HCT116 (cell line): Measurements from ENCODE around the gene LY86. TPM values are rescaled to one million over a fixed set of nuclear protein-coding genes. Genes with fewer than 3 reads are reported as not detected.

Source experiments
- ATAC-seq: fragments of 200-7000 bp; cut with Tn5 transposase; 2 replicates; pipeline ENCODE4 v1.9.1; 2020; ENCODE audit warnings: mild to moderate bottlenecking, moderate library complexity
- BruUV-seq: library from RNA; stranded (reverse); fragments of 400-500 nt; replicated peaks from 2 replicates; lab custom pipeline; 2021; lab: Mats Ljungman, UMichigan
- CTCF ChIA-PET: fragments of 300-600 bp; sonication (Branson Sonifier 250); formaldehyde crosslinking; loops from one replicate; lab custom pipeline; 2021; ENCODE audit warnings: antibody characterized with exemption; lab: Charles Lee
- POLR2A ChIA-PET: fragments of 300-600, 350-600 bp; sonication (Branson Sonifier 250); formaldehyde crosslinking; loops from one replicate; lab custom pipeline; 2021; ENCODE audit warnings: antibody characterized with exemption; lab: Charles Lee
- RAD21 ChIA-PET, 2 experiments: fragments of 300-600 bp; sonication (Branson Sonifier 250); formaldehyde crosslinking; loops; one replicate each; lab custom pipeline; 2023; ENCODE audit warnings: low total read pairs in 2 of 2; ENCODE audit not compliant: uncharacterized antibody in 2 of 2, unreplicated experiment in 2 of 2, low non-redundant PET in 1 of 2; lab: Charles Lee
- DNase-seq: peaks from one replicate; pipeline ENCODE4 v3.0.0-alpha.2; 2010; ENCODE audit warnings: low read depth, low spot score
- H2AFZ ChIP-seq: fragments of 200-600 bp; shearing (Covaris generic), sonication (generic); 2 replicates; pipeline ENCODE4 v1.6.1; 2017; ENCODE audit warnings: low read depth, mixed run types, mixed read lengths, antibody characterized with exemption, low read length; ENCODE audit not compliant: poor library complexity, severe bottlenecking
- H3K27ac ChIP-seq: 2 replicates; pipeline ENCODE4 v1.5.1; 2012; ENCODE audit warnings: low read depth, low read length
- H3K27me3 ChIP-seq: fragments of 200-600 bp; sonication (generic); 2 replicates; pipeline ENCODE4 v1.6.1; 2016; ENCODE audit warnings: mixed run types, low read length, mixed read lengths; ENCODE audit not compliant: insufficient read depth
- H3K36me3 ChIP-seq, 2 experiments: fragments of 200-500 bp in 1 of 2; fragments of 200-600 bp in 1 of 2; sonication (Bioruptor generic) in 1 of 2; sonication (generic) in 1 of 2; 2 replicates each; pipeline versions ENCODE4 v1.5.1 to v1.6.1; 2014 to 2016; ENCODE audit warnings: low read length in 2 of 2, inconsistent platforms in 1 of 2, mixed read lengths in 1 of 2, mixed run types in 1 of 2; ENCODE audit not compliant: insufficient read depth in 2 of 2, control insufficient read depth in 1 of 2
- H3K4me1 ChIP-seq, 2 experiments: fragments of 200-600 bp in 1 of 2; sonication (generic) in 1 of 2; 2 replicates each; pipeline versions ENCODE4 v1.5.1 to v1.6.1; 2012 to 2017; ENCODE audit warnings: low read length in 2 of 2, inconsistent platforms in 1 of 2, mild to moderate bottlenecking in 1 of 2, mixed read lengths in 1 of 2, mixed run types in 1 of 2, moderate library complexity in 1 of 2; ENCODE audit not compliant: insufficient read depth in 2 of 2, control insufficient read depth in 1 of 2
- H3K4me2 ChIP-seq: fragments of 200-600 bp; sonication (generic); 2 replicates; pipeline ENCODE4 v1.6.1; 2017; ENCODE audit warnings: mixed run types, low read length, mixed read lengths
- H3K4me3 ChIP-seq, 2 experiments: fragments of 200-600 bp in 1 of 2; sonication (generic) in 1 of 2; replicated peaks in 1 of 2; 2 replicates each; pipeline ENCODE4 v1.5.1; 2011 to 2016; ENCODE audit warnings: low read length in 2 of 2, control low read depth in 1 of 2, low read depth in 1 of 2, mild to moderate bottlenecking in 1 of 2, mixed read lengths in 1 of 2, mixed run types in 1 of 2
- H3K79me2 ChIP-seq: fragments of 200-600 bp; sonication (generic); 2 replicates; pipeline ENCODE4 v1.6.1; 2017; ENCODE audit warnings: mild to moderate bottlenecking, mixed run types, low read length, moderate library complexity, mixed read lengths; ENCODE audit not compliant: insufficient read depth
- H3K9ac ChIP-seq: fragments of 200-600 bp; sonication (generic); 2 replicates; pipeline ENCODE4 v1.6.1; 2016; ENCODE audit warnings: low read length, mixed read lengths
- H3K9me2 ChIP-seq: fragments of 200-600 bp; sonication (generic), shearing (Covaris generic); 2 replicates; pipeline ENCODE4 v1.6.1; 2017; ENCODE audit warnings: mixed run types, mild to moderate bottlenecking, moderate library complexity; ENCODE audit not compliant: insufficient read depth
- H3K9me3 ChIP-seq, 2 experiments: fragments of 200-500 bp in 1 of 2; fragments of 200-600 bp in 1 of 2; sonication (Bioruptor generic) in 1 of 2; sonication (generic) in 1 of 2; 2 replicates each; pipeline ENCODE4 v1.6.1; 2014 to 2017; ENCODE audit warnings: low read length in 2 of 2, mixed read lengths in 2 of 2, inconsistent platforms in 1 of 2, low read depth in 1 of 2, mild to moderate bottlenecking in 1 of 2, mixed run types in 1 of 2, moderate library complexity in 1 of 2; ENCODE audit not compliant: control insufficient read depth in 1 of 2, insufficient read depth in 1 of 2
- H4K20me1 ChIP-seq: fragments of 200-600 bp; sonication (generic), shearing (Covaris generic); 2 replicates; pipeline ENCODE4 v1.6.1; 2017; ENCODE audit warnings: mixed run types, mild to moderate bottlenecking, moderate library complexity; ENCODE audit not compliant: insufficient read depth
- ATF3 ChIP-seq: IDR thresholded peaks from 2 replicates; pipeline ENCODE4 v1.6.1; 2012
- CBX3 ChIP-seq: IDR thresholded peaks from 2 replicates; pipeline ENCODE4 v1.6.1; 2012; ENCODE audit warnings: low read depth
- CEBPB ChIP-seq: IDR thresholded peaks from 2 replicates; pipeline ENCODE4 v1.6.1; 2012; ENCODE audit warnings: low read depth
- CTCF ChIP-seq, 3 experiments: fragments of 200-600 bp in 1 of 3; sonication (generic) in 1 of 3; IDR thresholded peaks in 2 of 3; conservative IDR thresholded peaks in 1 of 3; 2 replicates each; pipeline ENCODE4 v1.5.1; 2012 to 2017; ENCODE audit warnings: low read depth in 2 of 3, low read length in 2 of 3, antibody characterized with exemption in 1 of 3, borderline replicate concordance in 1 of 3, control low read depth in 1 of 3, mild to moderate bottlenecking in 1 of 3, mixed read lengths in 1 of 3, mixed run types in 1 of 3, moderate library complexity in 1 of 3; ENCODE audit not compliant: insufficient read depth in 1 of 3
- EGR1 ChIP-seq: IDR thresholded peaks from 2 replicates; pipeline ENCODE4 v1.6.1; 2012; ENCODE audit warnings: low read depth
- ELF1 ChIP-seq: IDR thresholded peaks from 2 replicates; pipeline ENCODE4 v1.6.1; 2012; ENCODE audit warnings: low read depth, borderline replicate concordance
- EZH2phosphoT487 ChIP-seq: fragments of 200-600 bp; IDR thresholded peaks from 2 replicates; pipeline ENCODE4 v1.6.1; 2018; ENCODE audit warnings: antibody characterized with exemption, borderline replicate concordance
- JUND ChIP-seq: IDR thresholded peaks from 2 replicates; pipeline ENCODE4 v1.6.1; 2012
- MAX ChIP-seq: IDR thresholded peaks from 2 replicates; pipeline ENCODE4 v1.6.1; 2012
- RAD21 ChIP-seq: IDR thresholded peaks from 2 replicates; pipeline ENCODE4 v1.6.1; 2012; ENCODE audit warnings: low read depth, mild to moderate bottlenecking
- REST ChIP-seq: IDR thresholded peaks from 2 replicates; pipeline ENCODE4 v1.6.1; 2012; ENCODE audit warnings: low read depth
- SIN3A ChIP-seq: IDR thresholded peaks from 2 replicates; pipeline ENCODE4 v1.6.1; 2012; ENCODE audit warnings: low read depth
- TCF7L2 ChIP-seq: IDR thresholded peaks from 2 replicates; pipeline ENCODE4 v1.7.0; 2011; ENCODE audit warnings: borderline replicate concordance, inconsistent platforms; ENCODE audit not compliant: insufficient read depth, insufficient read length; ENCODE audit errors: extremely low read depth
- YY1 ChIP-seq: IDR thresholded peaks from 2 replicates; pipeline ENCODE4 v1.6.1; 2011; ENCODE audit warnings: low read length, low read depth, moderate library complexity, mild to moderate bottlenecking; ENCODE audit not compliant: insufficient replicate concordance; ENCODE audit errors: extremely low read depth
- intact Hi-C: fragments of 100-400 bp; cut with micrococcal nuclease; formaldehyde crosslinking; loops from 2 replicates; pipeline ENCODE4 v1.10.0; 2022
- total RNA-seq: library from RNA; stranded (reverse); gene quantifications from one replicate; pipeline ENCODE4 v1.2.1, GENCODE V29; 2021; ENCODE audit not compliant: unreplicated experiment

LY86 gene
- total RNA-seq, 1 experiment from 2014 or later: not detected

GRCh38 chr6:6657085-6657819, 68.7 kb downstream of the LY86 start:
- ChIA-PET POLR2A (no interaction called here), CTCF (no interaction called here), RAD21 (no interaction called here)
- H3K27ac ChIP-seq: no peak overlapping the region
- no peak overlapping the region for H3K4me3 ChIP-seq
- intact Hi-C loops: no loop called here
- H3K4me2 ChIP-seq: no peak overlapping the region
- BruUV-seq: no TSS peak
- H4K20me1 ChIP-seq: no peaks in the 10 kb centered on the region
- H3K4me1 ChIP-seq: no peaks in the 10 kb centered on the region
- H3K27me3 ChIP-seq: peaks cover 3% of the 10 kb centered on the region; the same call in 1 of the 2 replicates
- no peaks in the 10 kb centered on the region for H3K9me3 ChIP-seq
- TF ChIP-seq EZH2phosphoT487 (no peak), MAX (no peak), TCF7L2 (no peak)
- TF ChIP-seq, all 23 proteins: peak for 0
- no peak overlapping the region for H3K9ac ChIP-seq
- no peaks in the 10 kb centered on the region for H3K79me2 ChIP-seq
- H3K36me3 ChIP-seq: no peaks in the 10 kb centered on the region
- DNase-seq (no peak), ATAC-seq (no peak; the same call in 1 of the 2 replicates)
- H3K9me2 ChIP-seq: no peaks in the 10 kb centered on the region
- no peak overlapping the region for H2AFZ ChIP-seq

- H2AFZ ChIP-seq: no peak overlapping the region
- no peak for TF ChIP-seq ELF1
- no peak for TF ChIP-seq CEBPB
- no peak for TF ChIP-seq REST
- no peak for TF ChIP-seq CBX3
- TF ChIP-seq EGR1: no peak
- TF ChIP-seq YY1: no peak
- no peak for TF ChIP-seq SIN3A
- no peak for TF ChIP-seq ATF3
- no peak for TF ChIP-seq CTCF (IDR thresholded peaks at IDR 0.05 in 2 of 3, conservative IDR thresholded peaks at IDR 0.05 in 1 of 3; ENCODE audit: borderline replicate concordance in 1 of 3, insufficient read depth in 1 of 3, low read depth in 2 of 3, low read length in 2 of 3)
- TF ChIP-seq JUND: no peak
- no peak for TF ChIP-seq RAD21
These were observed 69.3 kb downstream of the LY86 start for GRCh38 chr6:6657820-6658217.

More at GRCh38 chr6:6657820-6658217, 69.3 kb downstream of the LY86 start:
- Histone ChIP-seq H3K9me3 (no peaks in the 10 kb centered on the region), H3K4me1 (no peaks in the 10 kb centered on the region), H3K9me2 (no peaks in the 10 kb centered on the region), H3K27ac (no peak overlapping the region), H3K9ac (no peak overlapping the region), H3K4me2 (no peak overlapping the region), H3K36me3 (no peaks in the 10 kb centered on the region), H3K27me3 (peaks cover 3% of the 10 kb centered on the region; the same call in 1 of the 2 replicates), H3K79me2 (no peaks in the 10 kb centered on the region), H4K20me1 (no peaks in the 10 kb centered on the region), H3K4me3 (no peak overlapping the region)
- peak; percentile 58; the same call in 1 of the 2 replicates for ATAC-seq
- intact Hi-C loops: no loop called here
- no TSS peak for BruUV-seq
- ChIA-PET POLR2A (no interaction called here), CTCF (no interaction called here), RAD21 (no interaction called here)
- DNase-seq: no peak
